IPS-18c (cell line): Measurements from ENCODE around the gene CCL26.
"Not testable (repeated sequence)": the region's sequence is repeated elsewhere in the genome, so short reads cannot be mapped to it uniquely, and the experiment has no call there.

Source experiments
- H3K4me3 ChIP-seq: 2 replicates; pipeline ENCODE4 v1.7.0; 2013; ENCODE audit warnings: low read depth, mild to moderate bottlenecking, low read length, moderate library complexity; ENCODE audit not compliant: insufficient read depth
- H3K9me3 ChIP-seq: one replicate; pipeline ENCODE4 v1.6.1; 2013; ENCODE audit warnings: mild to moderate bottlenecking, low read length, moderate library complexity; ENCODE audit not compliant: control insufficient read depth, insufficient read depth

The CCL26 gene

GRCh38 chr7:75798770-75799169, 26.8 kb upstream of the CCL26 start:
- no peak overlapping the region for H3K4me3 ChIP-seq
- H3K9me3 ChIP-seq = no peaks in the 10 kb centered on the region

GRCh38 chr7:75796420-75796819, 24.4 kb upstream of the CCL26 start:
- Histone ChIP-seq H3K9me3 (no peaks in the 10 kb centered on the region), H3K4me3 (no peak overlapping the region)

GRCh38 chr7:75795831-75796285, 23.8 kb upstream of the CCL26 start:
- peaks cover under 1% of the 10 kb centered on the region for H3K9me3 ChIP-seq
- no peak overlapping the region for H3K4me3 ChIP-seq

- no peak overlapping the region for H3K4me3 ChIP-seq
- H3K9me3 ChIP-seq = peaks cover 2% of the 10 kb centered on the region
Observed at GRCh38 chr7:75793676-75794075, 21.7 kb upstream of the CCL26 start.

GRCh38 chr7:75792567-75792966, 20.6 kb upstream of the CCL26 start:
- H3K4me3 ChIP-seq, H3K9me3 ChIP-seq: not testable (repeated sequence)

GRCh38 chr7:75789361-75789924, 17.4 kb upstream of the CCL26 start:
- Histone ChIP-seq H3K4me3 (no peak overlapping the region), H3K9me3 (peaks cover 2% of the 10 kb centered on the region)

- not testable (repeated sequence) for H3K4me3 ChIP-seq, H3K9me3 ChIP-seq
Observed at GRCh38 chr7:75788154-75788847, 16.3 kb upstream of the CCL26 start.

- not testable (repeated sequence) for H3K4me3 ChIP-seq, H3K9me3 ChIP-seq
Observed at GRCh38 chr7:75783058-75783457, 11.0 kb upstream of the CCL26 start.

GRCh38 chr7:75780647-75781273, 8.7 kb upstream of the CCL26 start:
- H3K4me3 ChIP-seq, H3K9me3 ChIP-seq: not testable (repeated sequence)

GRCh38 chr7:75779516-75779915, 7.5 kb upstream of the CCL26 start:
- not testable (repeated sequence) for H3K9me3 ChIP-seq, H3K4me3 ChIP-seq

GRCh38 chr7:75779035-75779434, 7.0 kb upstream of the CCL26 start:
- not testable (repeated sequence) for H3K9me3 ChIP-seq, H3K4me3 ChIP-seq

- Histone ChIP-seq H3K4me3 (no peak overlapping the region), H3K9me3 (no peaks in the 10 kb centered on the region)
Observed at GRCh38 chr7:75776295-75776971, 4.4 kb upstream of the CCL26 start.

GRCh38 chr7:75773958-75774357, 1.9 kb upstream of the CCL26 start:
- H3K4me3 ChIP-seq, H3K9me3 ChIP-seq: not testable (repeated sequence)

GRCh38 chr7:75771224-75771623, 787 bp downstream of the CCL26 start:
- no peak overlapping the region for H3K4me3 ChIP-seq

GRCh38 chr7:75762350-75762917, 9.6 kb downstream of the CCL26 start:
- Histone ChIP-seq H3K4me3 (no peak overlapping the region), H3K9me3 (peaks cover 2% of the 10 kb centered on the region)

More at GRCh38 chr7:75771224-75771623, 787 bp downstream of the CCL26 start:
- no peaks in the 10 kb centered on the region for H3K9me3 ChIP-seq

- H3K9me3 ChIP-seq, H3K4me3 ChIP-seq: not testable (repeated sequence)
Observed at GRCh38 chr7:75761801-75762200, 10.2 kb downstream of the CCL26 start.

- no peak overlapping the region for H3K4me3 ChIP-seq
- peaks cover 2% of the 10 kb centered on the region for H3K9me3 ChIP-seq
Observed at GRCh38 chr7:75758491-75758890, 13.5 kb downstream of the CCL26 start.

GRCh38 chr7:75757860-75758259, 14.2 kb downstream of the CCL26 start:
- peaks cover 2% of the 10 kb centered on the region for H3K9me3 ChIP-seq
- H3K4me3 ChIP-seq = no peak overlapping the region
